CD14-positive monocyte (primary cell): ENCODE results near the gene HTR5A. TPM values are rescaled to one million over a fixed set of nuclear protein-coding genes. Genes with fewer than 3 reads are reported as not detected.

Experiments used
- DNase-seq, 3 donors: peaks; one replicate each; pipeline ENCODE4 v3.0.0-alpha.2; 2011 to 2022
- H2AFZ ChIP-seq: 2 replicates; pipeline ENCODE4 v1.6.0; 2012; ENCODE audit warnings: mild to moderate bottlenecking, low read depth, low read length, inconsistent platforms; ENCODE audit not compliant: insufficient read depth, poor library complexity, severe bottlenecking
- H3K27ac ChIP-seq, 2 donors: 1 replicate in 1 of 2; 2 replicates in 1 of 2; pipeline ENCODE4 v1.5.1; 2012 to 2013; ENCODE audit warnings: low read length in 2 of 2, control low read depth in 1 of 2, inconsistent platforms in 1 of 2, low read depth in 1 of 2, mild to moderate bottlenecking in 1 of 2
- H3K27me3 ChIP-seq, 2 donors: one replicate each; pipeline versions ENCODE4 v1.6.0 to v1.6.1; 2011 to 2013; ENCODE audit warnings: low read length in 2 of 2; ENCODE audit not compliant: control insufficient read depth in 2 of 2, insufficient read depth in 2 of 2
- H3K36me3 ChIP-seq, 2 donors: replicated peaks in 1 of 2; 1 replicate in 1 of 2; 2 replicates in 1 of 2; pipeline versions ENCODE4 v1.5.1 to v1.6.1; 2012 to 2013; ENCODE audit warnings: low read length in 2 of 2, control low read depth in 1 of 2, inconsistent platforms in 1 of 2, mild to moderate bottlenecking in 1 of 2; ENCODE audit not compliant: insufficient read depth in 2 of 2, control insufficient read depth in 1 of 2
- H3K4me1 ChIP-seq, 2 donors: 1 replicate in 1 of 2; 2 replicates in 1 of 2; pipeline versions ENCODE4 v1.5.1 to v1.6.1; 2012 to 2013; ENCODE audit warnings: low read length in 2 of 2, control low read depth in 1 of 2, inconsistent platforms in 1 of 2, mild to moderate bottlenecking in 1 of 2, moderate library complexity in 1 of 2; ENCODE audit not compliant: insufficient read depth in 2 of 2, control insufficient read depth in 1 of 2
- H3K4me2 ChIP-seq: replicated peaks from 2 replicates; pipeline ENCODE3; 2012; ENCODE audit warnings: low read length, moderate library complexity, mild to moderate bottlenecking; ENCODE audit not compliant: poor library complexity, severe bottlenecking; ENCODE audit errors: extremely low read depth
- H3K4me3 ChIP-seq, 3 experiments: fragments of 200-600 bp in 1 of 3; sonication (generic) in 1 of 3; replicated peaks in 1 of 3; 1 replicate in 2 of 3; 2 replicates in 1 of 3; pipeline ENCODE4 v1.5.1; 2011 to 2013; ENCODE audit warnings: low read length in 3 of 3, mild to moderate bottlenecking in 3 of 3, control low read depth in 2 of 3, low read depth in 2 of 3, inconsistent platforms in 1 of 3, moderate library complexity in 1 of 3
- H3K79me2 ChIP-seq: 2 replicates; pipeline ENCODE4 v1.6.0; 2012; ENCODE audit warnings: mild to moderate bottlenecking, control low read depth, inconsistent platforms, low read length, moderate library complexity; ENCODE audit not compliant: insufficient read depth
- H3K9ac ChIP-seq: 2 replicates; pipeline ENCODE4 v1.6.0; 2017; ENCODE audit warnings: low read length, mild to moderate bottlenecking; ENCODE audit not compliant: insufficient read depth, poor library complexity, severe bottlenecking
- H3K9me3 ChIP-seq, 2 donors: replicated peaks in 1 of 2; 1 replicate in 1 of 2; 2 replicates in 1 of 2; pipeline versions ENCODE4 v1.5.1 to v1.6.1; 2012 to 2013; ENCODE audit warnings: low read length in 2 of 2, control low read depth in 1 of 2; ENCODE audit not compliant: control insufficient read depth in 1 of 2, insufficient read depth in 1 of 2
- H4K20me1 ChIP-seq: 2 replicates; pipeline ENCODE4 v1.6.0; 2012; ENCODE audit warnings: mild to moderate bottlenecking, low read length, control low read depth, moderate library complexity; ENCODE audit not compliant: insufficient read depth
- H3K27ac Mint-ChIP-seq, 7 donors: one replicate each; pipeline ENCODE4 v1.8.0; 2020; ENCODE audit warnings: mild to moderate bottlenecking in 7 of 7, mixed read lengths in 7 of 7, moderate library complexity in 6 of 7, inconsistent platforms in 2 of 7
- H3K27me3 Mint-ChIP-seq, 3 donors: one replicate each; pipeline ENCODE4 v1.8.0; 2021 to 2022; ENCODE audit warnings: low read depth in 3 of 3, mild to moderate bottlenecking in 3 of 3, mixed read lengths in 3 of 3, moderate library complexity in 3 of 3, inconsistent platforms in 1 of 3
- H3K36me3 Mint-ChIP-seq, 2 donors: one replicate each; pipeline ENCODE4 v1.8.0; 2020; ENCODE audit warnings: mixed read lengths in 2 of 2, inconsistent platforms in 1 of 2, mild to moderate bottlenecking in 1 of 2
- H3K4me1 Mint-ChIP-seq: one replicate; pipeline ENCODE4 v1.8.0; 2020; ENCODE audit warnings: mild to moderate bottlenecking, mixed read lengths
- H3K4me3 Mint-ChIP-seq, 2 donors: one replicate each; pipeline ENCODE4 v1.8.0; 2020; ENCODE audit warnings: mild to moderate bottlenecking in 2 of 2, mixed read lengths in 2 of 2, moderate library complexity in 1 of 2
- H3K9me3 Mint-ChIP-seq, 7 donors: one replicate each; pipeline ENCODE4 v1.8.0; 2020 to 2022; ENCODE audit warnings: mixed read lengths in 7 of 7, mild to moderate bottlenecking in 6 of 7, moderate library complexity in 6 of 7, inconsistent platforms in 2 of 7
- CTCF ChIP-seq: fragments of 200-600 bp; IDR thresholded peaks from one replicate; pipeline ENCODE4 v1.8.0; 2022; ENCODE audit warnings: antibody characterized with exemption, mild to moderate bottlenecking
- WGBS: methylation state at CpG from one replicate; pipeline ENCODE4 v1.1.5; 2013; ENCODE audit warnings: missing lambda C conversion rate; ENCODE audit not compliant: insufficient coverage; 5-methylcytosine and 5-hydroxymethylcytosine counted together
- intact Hi-C, 2 donors: fragments of 100-400 bp; cut with micrococcal nuclease; formaldehyde crosslinking; loops; one replicate each; pipeline versions ENCODE4 v1.15.0 to v1.15.1; 2023
- polyA plus RNA-seq, 3 donors: library from polyadenylated mRNA; depleted of rRNA in 1 of 3; unstranded in 2 of 3; stranded (reverse) in 1 of 3; fragments of 300-500 nt in 2 of 3; fragments of >200 nt in 1 of 3; fragmentation: Illumina TruSeq in 2 of 3; gene quantifications; 1 replicate in 2 of 3; 2 replicates in 1 of 3; pipeline ENCODE4 v1.2.3, GENCODE V29; 2012 to 2021

Gene HTR5A
- polyA plus RNA-seq, 3 donors, result not detected

- no peak overlapping the region for H3K27ac Mint-ChIP-seq
- peaks cover 0 to 9% (median 4%) of the 10 kb centered on the region in 7 donors for H3K9me3 Mint-ChIP-seq
- Histone ChIP-seq H3K9ac (no peak overlapping the region), H2AFZ (no peak overlapping the region), H4K20me1 (no peaks in the 10 kb centered on the region), H3K4me3 (no peak overlapping the region), H3K9me3 (no peaks in the 10 kb centered on the region), H3K36me3 (no peaks in the 10 kb centered on the region), H3K27me3 (no peaks in the 10 kb centered on the region), H3K27ac (no peak overlapping the region), H3K4me1 (no peaks in the 10 kb centered on the region), H3K4me2 (no peak overlapping the region), H3K79me2 (no peaks in the 10 kb centered on the region)
- H3K4me1 Mint-ChIP-seq, result no peaks in the 10 kb centered on the region
- intact Hi-C loops, result no loop called here
- no peak for DNase-seq
- 40% methylated on average over 1 of the region's 5 CpGs for WGBS
- TF ChIP-seq CTCF, result no peak
- no peak overlapping the region for H3K4me3 Mint-ChIP-seq
- peaks cover 0 to 10% (median 2%) of the 10 kb centered on the region in 3 donors for H3K27me3 Mint-ChIP-seq
- H3K36me3 Mint-ChIP-seq, result no peaks in the 10 kb centered on the region
Measured at GRCh38 chr7:155059703-155060102, 10.4 kb upstream of the HTR5A start.

- Histone ChIP-seq H3K4me3 (no peak overlapping the region), H3K79me2 (no peaks in the 10 kb centered on the region), H4K20me1 (no peaks in the 10 kb centered on the region), H3K27ac (no peak overlapping the region), H3K27me3 (no peaks in the 10 kb centered on the region), H3K36me3 (no peaks in the 10 kb centered on the region), H3K4me2 (no peak overlapping the region), H3K9ac (no peak overlapping the region), H2AFZ (no peak overlapping the region), H3K9me3 (no peaks in the 10 kb centered on the region), H3K4me1 (no peaks in the 10 kb centered on the region)
- intact Hi-C loops, result no loop called here
- Mint-ChIP-seq H3K4me3 (no peak overlapping the region), H3K27ac (no peak overlapping the region), H3K27me3 (peaks cover 0 to 6% (median 5%) of the 10 kb centered on the region in 3 donors), H3K9me3 (peaks cover 0 to 5% (median 2%) of the 10 kb centered on the region in 7 donors), H3K36me3 (no peaks in the 10 kb centered on the region), H3K4me1 (no peaks in the 10 kb centered on the region)
- no CpG with 5 or more reads among the region's 5 CpGs for WGBS
- no peak for DNase-seq
- TF ChIP-seq CTCF, result no peak
Measured at GRCh38 chr7:155062411-155062810, 7.7 kb upstream of the HTR5A start.
